ENCODE data around the gene VGLL4. TPM values are rescaled to one million over a fixed set of nuclear protein-coding genes. Genes with fewer than 3 reads are reported as not detected.

The VGLL4 gene
- total RNA-seq, 1 experiment from 2014 or later, result 43.0 TPM

DNA sequence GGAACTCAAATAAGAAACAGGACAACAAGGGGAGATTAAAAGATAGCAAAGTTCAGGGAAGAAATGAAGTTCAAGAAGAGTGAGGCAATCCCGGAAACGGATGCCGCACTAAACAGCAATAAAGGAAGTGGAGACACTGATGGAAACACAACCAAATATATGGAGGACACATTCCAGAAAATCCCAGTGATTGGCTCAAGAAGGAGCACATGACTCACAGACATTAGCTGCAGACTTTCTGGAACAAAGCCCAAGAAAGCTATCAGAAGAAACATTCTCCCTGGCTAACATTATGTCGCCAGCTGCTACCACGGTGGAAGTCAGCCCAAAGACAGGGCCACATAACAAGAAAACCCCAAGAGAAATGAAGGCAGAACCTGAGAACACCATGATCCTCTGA is 18.1 kb upstream of the VGLL4 start:
- Mint-ChIP-seq H3K27ac (no peak overlapping the region), H3K4me3 (no peak overlapping the region), H3K27me3 (ENCODE audit: low read depth) (no peaks in the 10 kb centered on the region), H3K36me3 (no peaks in the 10 kb centered on the region), H3K9me3 (peaks cover 8% of the 10 kb centered on the region), H3K4me1 (peaks cover 3% of the 10 kb centered on the region)
- ATAC-seq (no peak), DNase-seq (ENCODE audit: low spot score) (no peak)
- ChIA-PET POLR2A (no interaction called here), CTCF (interaction anchor here (0.6 to 3.5 kb wide), 6 partner anchors 11 to 634 kb away, joined by 3 to 11 read pairs (median 4); no protein-coding TSS in a partner anchor)
- no peak for TF ChIP-seq ESRRA (CRISPR knock-in tag; IDR thresholded peaks at IDR 0.05; ENCODE audit: borderline replicate concordance)
- TF ChIP-seq, protein P1, sequence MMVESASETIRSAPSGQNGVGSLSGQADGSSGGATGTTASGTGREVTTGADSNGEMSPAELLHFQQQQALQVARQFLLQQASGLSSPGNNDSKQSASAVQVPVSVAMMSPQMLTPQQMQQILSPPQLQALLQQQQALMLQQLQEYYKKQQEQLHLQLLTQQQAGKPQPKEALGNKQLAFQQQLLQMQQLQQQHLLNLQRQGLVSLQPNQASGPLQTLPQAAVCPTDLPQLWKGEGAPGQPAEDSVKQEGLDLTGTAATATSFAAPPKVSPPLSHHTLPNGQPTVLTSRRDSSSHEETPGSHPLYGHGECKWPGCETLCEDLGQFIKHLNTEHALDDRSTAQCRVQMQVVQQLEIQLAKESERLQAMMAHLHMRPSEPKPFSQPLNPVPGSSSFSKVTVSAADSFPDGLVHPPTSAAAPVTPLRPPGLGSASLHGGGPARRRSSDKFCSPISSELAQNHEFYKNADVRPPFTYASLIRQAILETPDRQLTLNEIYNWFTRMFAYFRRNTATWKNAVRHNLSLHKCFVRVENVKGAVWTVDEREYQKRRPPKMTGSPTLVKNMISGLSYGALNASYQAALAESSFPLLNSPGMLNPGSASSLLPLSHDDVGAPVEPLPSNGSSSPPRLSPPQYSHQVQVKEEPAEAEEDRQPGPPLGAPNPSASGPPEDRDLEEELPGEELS (CRISPR knock-in tag; IDR thresholded peaks at IDR 0.05), result no peak
- TF ChIP-seq, protein P2, sequence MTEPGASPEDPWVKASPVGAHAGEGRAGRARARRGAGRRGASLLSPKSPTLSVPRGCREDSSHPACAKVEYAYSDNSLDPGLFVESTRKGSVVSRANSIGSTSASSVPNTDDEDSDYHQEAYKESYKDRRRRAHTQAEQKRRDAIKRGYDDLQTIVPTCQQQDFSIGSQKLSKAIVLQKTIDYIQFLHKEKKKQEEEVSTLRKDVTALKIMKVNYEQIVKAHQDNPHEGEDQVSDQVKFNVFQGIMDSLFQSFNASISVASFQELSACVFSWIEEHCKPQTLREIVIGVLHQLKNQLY (CRISPR knock-in tag; IDR thresholded peaks at IDR 0.05), result no peak
- no peak for TF ChIP-seq KAT7 (CRISPR knock-in tag; IDR thresholded peaks at IDR 0.05; ENCODE audit: borderline replicate concordance)
- TF ChIP-seq CBFB (CRISPR knock-in tag; IDR thresholded peaks at IDR 0.05; ENCODE audit: low read depth), result no peak
- TF ChIP-seq FOXP1 (CRISPR knock-in tag; IDR thresholded peaks at IDR 0.05; ENCODE audit: borderline replicate concordance), result no peak
- TF ChIP-seq, protein P3, sequence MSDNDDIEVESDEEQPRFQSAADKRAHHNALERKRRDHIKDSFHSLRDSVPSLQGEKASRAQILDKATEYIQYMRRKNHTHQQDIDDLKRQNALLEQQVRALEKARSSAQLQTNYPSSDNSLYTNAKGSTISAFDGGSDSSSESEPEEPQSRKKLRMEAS (CRISPR knock-in tag; IDR thresholded peaks at IDR 0.05), result no peak
- TF ChIP-seq CTCF (IDR thresholded peaks at IDR 0.05), result no peak
- TF ChIP-seq, protein P4, sequence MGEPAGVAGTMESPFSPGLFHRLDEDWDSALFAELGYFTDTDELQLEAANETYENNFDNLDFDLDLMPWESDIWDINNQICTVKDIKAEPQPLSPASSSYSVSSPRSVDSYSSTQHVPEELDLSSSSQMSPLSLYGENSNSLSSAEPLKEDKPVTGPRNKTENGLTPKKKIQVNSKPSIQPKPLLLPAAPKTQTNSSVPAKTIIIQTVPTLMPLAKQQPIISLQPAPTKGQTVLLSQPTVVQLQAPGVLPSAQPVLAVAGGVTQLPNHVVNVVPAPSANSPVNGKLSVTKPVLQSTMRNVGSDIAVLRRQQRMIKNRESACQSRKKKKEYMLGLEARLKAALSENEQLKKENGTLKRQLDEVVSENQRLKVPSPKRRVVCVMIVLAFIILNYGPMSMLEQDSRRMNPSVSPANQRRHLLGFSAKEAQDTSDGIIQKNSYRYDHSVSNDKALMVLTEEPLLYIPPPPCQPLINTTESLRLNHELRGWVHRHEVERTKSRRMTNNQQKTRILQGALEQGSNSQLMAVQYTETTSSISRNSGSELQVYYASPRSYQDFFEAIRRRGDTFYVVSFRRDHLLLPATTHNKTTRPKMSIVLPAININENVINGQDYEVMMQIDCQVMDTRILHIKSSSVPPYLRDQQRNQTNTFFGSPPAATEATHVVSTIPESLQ (CRISPR knock-in tag; IDR thresholded peaks at IDR 0.05), result no peak
- TF ChIP-seq TEAD1 (CRISPR knock-in tag; IDR thresholded peaks at IDR 0.05), result no peak
- no peak for TF ChIP-seq NFATC4 (CRISPR knock-in tag; IDR thresholded peaks at IDR 0.05)
- TF ChIP-seq GABPB1 (CRISPR knock-in tag; IDR thresholded peaks at IDR 0.05), result no peak
- no peak for TF ChIP-seq SP1 (CRISPR knock-in tag; conservative IDR thresholded peaks at IDR 0.05)

- ATAC-seq, result 0 out of 2 replicates have a peak, but pooled peaks have one; percentile 36
- TF ChIP-seq MXD4 (CRISPR knock-in tag; IDR thresholded peaks at IDR 0.05; ENCODE audit: borderline replicate concordance) (no peak), ZNF232 (CRISPR knock-in tag; IDR thresholded peaks at IDR 0.05) (no peak), NFYB (CRISPR knock-in tag; conservative IDR thresholded peaks at IDR 0.05; ENCODE audit: low read depth) (no peak), ATF1 (CRISPR knock-in tag; IDR thresholded peaks at IDR 0.05) (no peak), E2F5 (CRISPR knock-in tag; IDR thresholded peaks at IDR 0.05) (no peak), CDX4 (CRISPR knock-in tag; IDR thresholded peaks at IDR 0.05; ENCODE audit: borderline replicate concordance) (no peak), ELF4 (CRISPR knock-in tag; IDR thresholded peaks at IDR 0.05; ENCODE audit: low read depth) (no peak)
- DNase-seq (ENCODE audit: low spot score), result no peak
- Mint-ChIP-seq H3K4me1 (peaks cover 8% of the 10 kb centered on the region), H3K9me3 (peaks cover 8% of the 10 kb centered on the region), H3K27ac (peak overlapping the region; percentile 20; the same call in 1 of the 2 replicates), H3K27me3 (ENCODE audit: low read depth) (no peaks in the 10 kb centered on the region), H3K4me3 (no peak overlapping the region), H3K36me3 (no peaks in the 10 kb centered on the region)
- ChIA-PET POLR2A (no interaction called here), CTCF (interaction anchor here (0.5 to 3.5 kb wide), 4 partner anchors 62 to 143 kb away, joined by 3 to 11 read pairs (median 4); no protein-coding TSS in a partner anchor)
These were observed 17.4 kb upstream of the VGLL4 start for GRCh38 chr3:11661052-11661656.

All from WTC11 (cell line).